Superior temporal gyrus (tissue), 1 donor: ENCODE measurements around the gene ALDOB.
A peak's percentile ranks its signal among the peaks of the same experiment; 100 is the strongest.

Experiments
- DNase-seq: peaks from one replicate; pipeline ENCODE4 v3.0.0-alpha.2; 2016; ENCODE audit errors: extremely low spot score

The ALDOB gene

DNA sequence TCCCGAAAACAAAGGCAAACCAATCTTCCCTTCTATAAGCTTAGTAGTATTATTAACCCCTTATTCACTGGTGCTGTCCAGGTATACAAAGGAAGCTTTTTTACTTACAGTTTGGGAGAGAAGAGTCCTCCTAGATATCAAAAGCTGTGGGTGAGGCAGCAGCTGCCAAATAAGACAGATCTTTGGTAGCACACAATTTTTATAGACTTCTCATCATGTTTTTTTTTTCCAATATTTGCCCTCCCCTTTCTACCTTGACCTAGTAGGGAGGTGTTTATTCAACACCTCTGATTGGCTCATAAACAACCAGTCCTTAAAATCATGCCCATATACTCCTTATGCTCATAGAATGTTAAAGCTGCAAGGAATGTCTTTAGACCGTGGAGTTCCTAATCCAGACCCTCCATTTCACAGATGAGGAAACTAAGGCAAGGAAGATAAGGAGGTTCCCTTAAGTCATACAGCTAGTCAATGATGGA, at the start of gene ALDOB:
Gene ALDOB, minus strand, starts transcription at position 174 of the 479 bp plus-strand sequence. CDS start 4,887 bp downstream, outside the sequence.
- DNase-seq = no peak

DNA sequence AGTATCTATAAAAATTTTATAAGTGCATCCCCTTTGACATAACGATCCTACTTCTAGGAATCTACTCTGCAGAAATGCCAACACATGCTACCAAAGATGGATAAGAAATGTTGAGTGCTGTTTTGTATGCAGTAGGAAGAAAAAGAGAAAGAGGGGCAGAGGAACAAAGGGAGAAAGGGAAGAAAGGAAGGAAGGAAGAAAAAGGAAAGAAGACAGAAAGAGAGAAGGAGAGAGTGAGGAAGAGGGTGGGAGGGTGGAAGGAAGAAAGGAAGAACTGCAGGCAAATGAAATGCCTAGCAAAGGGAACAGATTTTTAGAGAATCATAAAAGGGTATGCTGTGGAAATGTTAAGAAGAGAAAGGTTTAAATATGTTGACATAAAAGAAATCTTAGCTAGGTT, 48.5 kb upstream of the ALDOB start:
- no peak for DNase-seq

DNA sequence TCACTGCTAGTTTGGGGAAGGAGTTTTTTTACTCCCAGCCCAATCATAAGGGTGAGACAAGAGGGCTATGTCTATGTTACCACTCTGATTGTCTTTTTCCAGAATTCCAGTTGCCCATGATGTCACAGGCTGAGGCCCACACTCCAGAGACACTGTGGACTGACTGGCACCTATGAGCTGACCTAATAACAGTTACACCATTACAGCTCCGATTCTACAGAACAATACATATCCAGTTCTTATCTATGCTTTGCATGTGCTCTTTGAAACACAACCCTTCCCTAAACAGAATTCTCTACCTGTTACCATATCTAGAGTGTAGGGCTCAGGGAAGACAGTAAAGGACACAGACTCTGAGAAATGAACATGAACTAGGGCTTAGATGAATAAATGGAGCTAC, 45.7 kb upstream of the ALDOB start:
- DNase-seq = no peak

DNA sequence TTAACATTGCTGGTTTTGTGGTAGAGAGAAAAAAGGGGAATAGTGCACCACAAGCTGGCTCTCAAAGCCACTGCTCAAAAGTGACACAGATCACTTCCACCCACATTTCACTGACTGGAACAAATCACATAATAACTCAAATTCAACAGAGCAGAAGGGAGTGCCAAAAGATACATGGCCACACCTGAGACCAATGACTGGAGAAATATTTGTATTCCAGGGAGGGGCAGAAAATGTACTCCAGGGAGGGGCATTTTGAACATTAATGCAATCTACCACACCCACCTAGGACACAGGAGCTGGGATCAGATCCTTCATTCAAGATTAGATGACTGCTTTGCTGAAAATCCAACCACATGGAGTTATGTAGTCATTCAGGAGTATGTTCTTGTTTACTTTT, 44.8 kb upstream of the ALDOB start:
- no peak for DNase-seq

DNA sequence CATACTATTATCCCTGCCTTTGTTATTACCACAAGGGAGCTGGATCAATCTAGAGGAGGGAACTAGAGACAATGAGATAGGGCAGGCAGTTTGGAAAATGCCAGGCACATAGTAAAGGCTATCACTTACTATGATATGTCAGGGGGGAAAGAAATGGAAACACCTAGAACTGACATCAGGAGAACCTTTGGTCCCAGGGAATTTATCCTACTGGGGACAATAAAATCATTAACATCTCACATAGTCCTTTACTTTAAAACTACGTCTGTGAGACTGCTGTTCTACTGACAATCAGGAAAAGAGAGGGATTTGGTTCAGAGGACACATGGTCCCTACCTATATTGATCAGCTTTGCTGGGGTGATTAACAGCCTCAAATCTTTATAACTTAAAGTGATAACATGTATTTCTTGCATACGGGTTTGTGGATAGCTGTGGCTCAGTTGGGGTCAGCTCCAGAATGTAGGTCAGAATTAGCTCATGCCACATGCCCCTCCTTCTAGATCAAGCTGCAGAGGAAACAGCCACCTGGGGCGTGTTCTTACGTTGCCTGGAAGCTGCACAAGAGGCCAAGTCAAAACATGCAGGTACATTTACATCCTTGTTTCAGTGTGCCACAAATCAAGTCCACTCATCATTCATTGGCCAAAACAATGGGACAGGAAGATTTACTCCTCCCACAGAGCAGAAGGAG, 43.9 kb upstream of the ALDOB start:
- no peak for DNase-seq

DNA sequence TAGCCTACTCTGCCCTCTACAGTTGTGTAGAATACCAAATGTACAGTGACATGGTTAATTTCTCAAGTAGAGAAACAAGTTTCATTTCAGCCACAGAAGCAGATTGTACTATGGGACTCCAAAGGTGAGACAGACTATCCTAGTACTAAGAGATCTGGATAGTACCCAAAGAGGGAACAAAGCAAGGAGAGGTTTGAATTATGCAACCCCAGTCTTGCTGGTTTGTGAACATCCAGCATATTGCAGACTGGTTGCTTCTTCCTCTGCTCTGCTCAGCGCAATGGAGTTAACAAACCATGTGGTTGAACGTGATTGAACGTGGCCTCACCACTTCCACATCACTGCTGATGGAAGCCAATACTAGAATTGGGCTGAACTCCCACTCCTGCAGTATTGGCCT, 43.3 kb upstream of the ALDOB start:
- no peak for DNase-seq

DNA sequence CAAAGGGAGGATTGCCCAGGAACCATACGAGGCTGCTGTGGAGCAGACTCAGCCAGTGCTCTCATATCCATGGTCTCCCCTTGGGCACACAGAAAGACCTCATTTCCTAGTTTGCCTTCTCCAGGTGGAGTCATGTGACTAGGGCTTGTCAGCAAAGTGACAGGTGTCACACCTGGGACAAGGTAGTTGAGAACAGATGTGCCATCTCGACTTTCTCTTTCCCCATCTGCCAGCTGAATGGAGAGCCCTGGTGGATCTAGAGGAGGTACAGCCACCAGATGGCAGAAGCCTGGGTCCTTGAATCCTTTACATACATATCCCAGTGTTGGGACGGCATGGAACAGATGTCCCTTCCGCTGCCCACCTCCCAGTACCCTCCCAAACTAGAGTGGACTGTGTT, 42.9 kb upstream of the ALDOB start:
- DNase-seq = no peak

DNA sequence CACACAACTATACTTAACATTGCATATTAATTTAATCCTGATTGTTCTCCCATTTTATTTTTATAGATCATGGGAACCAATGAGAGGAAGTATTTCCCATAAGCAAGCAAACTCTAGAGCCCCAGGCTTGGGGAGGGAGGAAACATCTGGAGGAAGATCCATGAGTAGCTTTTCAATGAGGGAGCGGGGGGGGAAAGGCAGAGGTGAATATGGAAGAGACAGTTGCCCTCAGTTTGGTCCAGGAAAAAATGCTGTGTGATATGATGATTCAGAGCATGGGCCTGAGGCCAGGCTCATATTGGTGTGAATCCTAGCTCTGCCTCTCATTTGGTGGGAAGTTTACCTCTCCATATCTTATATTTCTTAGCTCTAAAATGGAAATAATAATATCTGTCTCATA, 42.2 kb upstream of the ALDOB start:
- DNase-seq = no peak

DNA sequence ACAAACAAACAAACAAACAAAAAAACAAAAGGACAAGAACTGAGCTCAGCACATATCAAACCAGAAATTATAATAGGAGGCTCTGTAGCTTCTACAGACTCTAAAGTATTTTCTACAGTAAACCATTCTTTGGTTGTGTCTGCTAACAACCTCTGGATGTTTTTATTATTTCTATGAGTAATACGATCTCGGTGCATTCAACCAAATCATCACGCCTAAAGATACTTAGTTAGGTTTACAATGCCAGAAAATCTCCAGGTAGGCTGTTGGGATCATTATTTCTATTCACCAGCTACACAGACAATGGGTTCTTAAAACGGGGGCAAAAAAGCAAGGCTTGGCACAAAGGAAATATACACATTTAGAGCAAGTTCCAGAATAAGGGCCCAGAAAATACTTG, 41.6 kb upstream of the ALDOB start:
- DNase-seq = no peak

DNA sequence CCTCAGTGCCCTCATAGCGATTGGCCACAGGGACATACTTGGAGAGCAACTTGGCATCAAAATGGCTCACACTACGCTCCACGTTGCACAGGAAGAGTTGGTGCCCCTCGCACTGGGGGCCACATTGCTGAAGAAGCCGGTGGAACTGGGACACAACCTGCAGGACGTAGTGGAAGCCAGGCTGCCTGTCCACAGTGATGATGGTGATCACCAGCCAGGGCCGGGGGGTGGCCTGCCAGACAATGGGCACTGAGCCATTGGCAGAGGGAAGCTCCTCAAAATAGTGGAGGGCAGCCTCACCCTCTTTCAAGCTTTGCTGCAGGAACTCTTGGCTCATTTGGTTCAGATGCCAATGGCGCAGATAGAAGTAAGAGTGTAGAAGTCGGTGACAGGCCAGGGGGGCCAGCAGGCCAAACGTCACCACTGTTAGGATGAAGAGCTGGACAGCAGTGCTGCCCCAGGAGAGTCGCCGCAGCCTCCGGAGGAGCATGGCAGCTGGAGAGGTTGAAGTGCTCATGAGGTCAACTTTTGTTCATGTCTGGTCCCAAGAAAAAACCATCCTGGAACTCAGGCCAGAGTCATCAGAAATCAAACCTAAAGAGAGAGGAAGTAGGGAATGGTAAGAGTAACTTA, 41.1 kb upstream of the ALDOB start:
- no peak for DNase-seq

DNA sequence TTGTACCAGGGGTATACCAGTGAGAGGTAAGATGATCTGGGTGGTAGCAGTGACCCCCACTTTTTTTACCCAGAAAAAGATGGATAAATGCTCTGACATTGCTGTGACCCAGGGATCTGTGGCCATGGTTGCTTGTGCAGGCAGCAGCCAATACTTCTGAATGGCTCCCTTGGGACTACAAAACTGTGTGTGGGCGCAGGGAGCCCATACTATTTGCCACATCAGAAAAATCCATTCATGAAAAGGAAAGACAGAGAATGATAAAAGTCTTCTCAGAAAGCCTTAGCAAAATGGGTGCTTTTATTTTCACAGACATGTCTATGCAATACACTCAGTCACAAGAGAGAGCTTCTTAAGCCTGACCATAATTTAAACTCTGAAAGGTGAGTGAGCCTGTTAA, 37.3 kb upstream of the ALDOB start:
- DNase-seq = no peak

DNA sequence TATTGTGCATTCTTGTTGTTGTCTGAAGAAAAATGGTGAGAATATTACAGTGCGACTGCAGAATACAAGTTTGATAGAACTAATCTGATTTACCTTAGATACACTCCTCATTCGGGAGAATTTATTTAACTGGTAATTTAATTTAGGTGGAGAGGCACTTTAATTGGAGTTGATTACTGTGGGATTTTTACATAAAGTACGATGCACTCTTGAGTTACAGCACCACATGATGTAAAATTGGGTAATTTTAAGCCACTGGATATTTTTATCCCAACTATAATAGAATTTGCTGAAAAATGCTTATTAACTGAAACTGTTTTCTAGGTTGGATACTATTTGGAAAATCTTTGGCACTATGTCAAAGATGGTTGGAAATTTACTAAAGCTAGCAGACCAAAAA, 35.4 kb upstream of the ALDOB start:
- DNase-seq = no peak

DNA sequence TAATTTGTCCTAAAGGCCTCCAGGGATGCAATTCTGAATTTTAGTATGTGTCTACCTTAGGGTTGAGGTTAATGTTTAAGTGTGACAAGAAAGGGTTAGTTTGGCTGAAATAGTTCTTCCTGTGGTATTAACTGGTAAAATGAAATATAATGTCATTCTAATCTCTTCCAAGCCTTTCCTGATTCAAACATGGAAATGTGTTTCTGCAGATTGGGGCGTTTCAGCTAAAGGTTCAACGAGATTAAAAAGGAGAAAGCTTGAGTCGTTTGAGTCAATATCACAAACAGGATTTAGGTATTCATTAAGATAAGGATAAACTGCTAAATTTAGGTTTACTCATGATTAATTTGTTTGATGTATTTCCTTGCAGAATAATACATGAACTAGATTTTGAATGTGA, 34.4 kb upstream of the ALDOB start:
- DNase-seq = no peak

DNA sequence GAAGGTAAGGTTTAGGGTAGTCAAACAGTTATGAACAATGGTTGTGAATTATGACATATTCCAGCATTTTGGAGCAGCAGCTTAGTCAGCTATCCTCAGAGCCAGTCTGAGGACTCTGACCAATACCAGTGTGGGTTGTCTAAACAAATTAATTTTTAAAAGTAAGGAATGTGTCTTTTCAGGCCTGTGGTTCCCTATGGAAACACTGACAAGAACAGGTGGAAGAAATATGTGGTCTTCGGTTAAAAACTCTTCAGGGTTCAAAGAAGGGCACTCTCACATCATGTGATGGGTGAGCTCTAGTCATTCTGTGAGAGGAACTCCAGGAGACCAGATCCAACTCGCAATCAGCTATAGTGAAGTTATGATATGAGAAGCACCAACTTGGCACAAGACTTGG, 33.5 kb upstream of the ALDOB start:
- no peak for DNase-seq

DNA sequence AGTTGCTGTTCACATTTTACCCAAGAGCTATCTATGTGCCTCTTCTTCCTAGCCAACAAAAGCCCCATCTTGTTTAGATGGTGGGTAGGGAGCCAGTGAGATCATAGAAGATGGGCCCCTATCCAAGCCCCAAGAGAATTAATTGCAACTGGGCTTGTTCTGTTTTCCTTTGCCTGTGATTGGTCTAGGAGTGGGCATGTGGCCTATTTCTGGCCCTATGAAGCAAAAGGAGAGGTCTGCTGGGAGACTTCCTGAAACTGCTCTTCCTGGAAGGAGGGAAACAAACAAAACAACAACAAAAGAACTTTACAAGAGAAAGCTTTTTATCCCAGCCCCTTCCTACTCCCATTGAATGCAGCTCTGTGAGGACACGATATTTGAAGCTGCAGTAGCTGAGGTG, 32.5 kb upstream of the ALDOB start:
- peak; percentile 82 for DNase-seq

DNA sequence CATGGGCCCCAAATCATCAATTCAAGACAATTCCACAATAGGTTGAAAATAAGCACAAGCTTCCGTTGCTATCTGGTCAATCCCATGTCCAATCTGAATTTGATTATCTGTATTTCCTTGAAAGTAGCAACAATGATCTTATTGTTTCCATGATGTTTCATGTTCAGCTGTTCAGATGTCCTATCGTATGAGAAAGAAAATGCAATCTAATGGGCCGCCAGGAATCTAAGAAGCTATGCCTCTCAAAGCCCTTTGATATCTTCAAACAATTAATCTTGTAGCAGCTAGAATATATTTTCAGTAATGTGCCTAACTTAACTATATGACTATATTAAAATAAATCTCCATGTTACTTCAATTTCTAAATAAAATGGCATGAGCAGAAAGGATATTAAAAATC, 32.1 kb upstream of the ALDOB start:
- peak; percentile 59 for DNase-seq

DNA sequence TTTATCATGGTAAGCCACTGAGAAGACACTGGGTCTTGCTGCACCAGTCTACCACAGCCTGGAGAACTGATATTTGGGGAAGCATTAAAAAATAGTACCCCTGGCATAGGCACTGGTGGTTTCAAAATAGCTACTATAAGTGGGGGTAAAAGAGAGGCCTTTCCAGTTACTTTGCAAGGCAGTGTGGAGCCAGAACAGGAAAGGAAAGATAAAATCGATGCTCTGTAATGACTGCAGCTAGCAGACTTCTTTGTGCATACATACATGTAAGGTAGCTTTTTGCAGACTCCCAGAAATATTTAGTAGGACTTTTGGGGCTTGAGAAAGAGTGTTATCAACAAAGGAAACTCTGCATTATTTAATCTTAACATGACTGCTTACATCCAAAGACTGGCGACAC, 31.3 kb upstream of the ALDOB start:
- DNase-seq = no peak

DNA sequence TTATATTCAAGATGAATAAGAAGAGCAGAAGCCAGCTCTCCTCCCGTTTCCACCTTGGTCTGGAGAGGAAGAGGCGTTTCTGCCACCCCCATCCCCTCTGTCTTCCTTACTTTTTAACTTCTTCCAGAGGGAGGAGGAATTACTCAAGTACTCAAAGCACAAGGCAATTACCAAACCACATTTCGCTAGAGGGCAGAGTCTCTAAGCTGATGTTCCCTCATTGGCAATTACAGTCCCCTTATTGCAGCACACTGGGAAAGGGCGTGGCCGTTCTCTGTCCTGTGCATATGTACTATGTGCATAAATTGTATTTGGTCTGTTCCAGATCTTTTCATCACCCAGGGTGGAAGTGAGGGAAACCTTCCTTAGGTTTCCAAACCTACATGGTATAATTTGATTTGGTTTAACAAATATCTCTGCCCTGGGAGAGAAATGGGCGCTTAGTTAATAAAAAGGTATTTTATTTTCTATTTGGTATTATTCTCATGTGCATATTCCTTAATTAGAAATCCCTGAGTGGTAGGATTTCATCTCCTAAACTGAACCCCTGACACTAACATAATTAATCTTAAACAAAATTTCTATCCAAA, 29.8 kb upstream of the ALDOB start:
- peak; percentile 85 for DNase-seq

DNA sequence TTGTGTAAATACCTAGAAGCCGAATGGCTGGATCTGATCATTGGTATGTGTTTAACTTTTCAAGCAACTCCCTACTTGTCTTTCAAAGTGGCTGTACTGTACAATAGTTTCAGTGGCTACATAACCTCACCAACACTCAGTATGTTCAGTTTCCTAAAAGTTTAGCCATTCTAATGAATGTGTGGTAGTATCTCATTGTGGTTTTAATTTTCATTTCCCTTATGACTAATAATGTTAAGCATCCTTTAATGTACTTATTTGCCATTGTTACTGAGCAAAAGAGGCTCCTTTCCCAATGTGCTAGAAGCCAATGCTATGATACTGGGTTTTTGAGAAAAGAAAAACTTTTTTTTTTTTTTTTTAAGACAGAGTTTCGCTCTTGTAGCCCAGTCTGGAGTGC, 27.8 kb upstream of the ALDOB start:
- DNase-seq = no peak

DNA sequence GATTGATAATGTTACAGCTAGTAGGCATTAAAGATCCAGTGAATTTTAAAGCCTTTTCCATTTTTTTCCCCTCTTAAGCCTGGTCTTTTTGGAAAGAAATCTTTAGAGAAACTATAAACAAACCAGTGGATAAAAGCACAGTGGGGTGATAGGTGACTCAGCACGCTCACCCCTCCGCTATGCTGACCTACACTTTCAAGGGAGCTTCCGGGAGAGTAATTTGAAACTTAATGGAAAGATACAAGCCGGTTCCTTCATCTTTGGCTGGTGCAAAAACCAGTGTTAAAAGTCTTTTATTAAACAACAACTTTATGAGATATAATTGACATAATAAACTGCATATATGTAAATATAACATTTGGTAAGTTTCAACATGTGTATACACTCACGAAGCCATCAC, 27.0 kb upstream of the ALDOB start:
- no peak for DNase-seq

DNA sequence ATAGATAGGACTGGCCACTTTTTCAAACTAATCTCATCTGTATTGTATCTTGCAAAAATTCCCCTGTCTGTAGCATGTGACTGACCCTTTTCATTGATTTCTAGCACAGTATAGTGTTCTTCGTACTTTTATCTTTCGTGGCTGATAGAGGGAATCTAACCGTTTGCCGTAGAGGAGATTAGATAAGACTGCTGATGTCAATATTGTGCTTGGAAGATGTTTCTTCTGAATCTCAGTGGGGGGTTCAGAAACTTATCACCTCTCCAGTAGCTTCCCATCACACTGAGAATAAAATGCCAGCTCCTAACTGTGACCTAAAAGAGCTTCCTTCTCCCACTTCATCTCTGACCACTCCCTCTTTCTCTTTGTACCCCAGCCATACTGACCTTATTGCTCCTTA, 25.4 kb upstream of the ALDOB start:
- no peak for DNase-seq

DNA sequence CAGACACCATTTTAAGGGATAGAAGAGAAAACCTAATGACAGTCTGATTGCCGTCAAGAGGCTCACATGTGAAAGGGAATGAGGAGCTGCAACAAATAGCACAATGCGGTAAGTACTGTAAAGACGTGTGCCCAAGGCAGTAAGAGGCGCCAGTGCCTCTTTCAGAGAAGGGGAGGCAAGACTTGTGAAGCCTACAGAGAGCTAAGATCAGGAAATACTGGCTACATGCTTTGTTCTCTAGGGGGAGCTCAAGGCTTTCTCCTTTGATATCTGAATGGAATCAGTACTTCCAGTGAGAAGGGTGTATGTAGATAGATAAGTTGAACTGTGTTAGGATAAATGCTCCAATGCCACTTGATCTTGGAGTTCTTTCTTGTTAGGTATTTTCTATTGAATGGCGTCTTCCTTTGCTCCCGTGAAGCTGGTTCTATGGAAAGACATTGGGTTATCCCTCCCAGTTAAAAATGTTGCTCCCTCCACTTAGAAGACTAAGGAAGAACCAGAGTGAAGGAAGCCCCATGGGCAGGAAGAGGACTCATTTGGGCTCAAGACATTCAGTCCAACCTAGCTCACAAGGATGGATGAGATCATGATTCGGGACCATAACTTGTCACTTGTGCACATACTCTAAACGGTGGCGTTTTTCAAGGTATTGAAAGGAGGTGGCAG, 23.5 kb upstream of the ALDOB start:
- peak; percentile 95 for DNase-seq

DNA sequence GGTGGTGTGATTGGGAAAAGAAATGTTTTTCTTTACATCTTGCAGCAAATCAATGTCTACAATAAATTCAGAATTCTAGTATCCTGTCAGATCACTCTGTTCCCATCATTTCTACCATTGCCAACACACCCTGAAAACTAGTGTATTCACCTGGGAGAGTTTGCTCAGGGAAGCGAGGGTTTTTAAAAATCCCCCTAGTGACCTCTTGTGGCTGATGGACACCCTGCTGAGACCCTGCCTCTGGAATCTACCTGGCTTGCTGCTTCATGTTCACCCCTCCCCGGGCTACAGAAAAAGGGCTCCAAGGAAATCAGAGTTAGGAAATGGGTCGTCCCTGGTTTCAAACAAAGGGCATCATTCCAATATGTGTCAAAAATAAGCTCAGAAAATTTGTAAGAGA, 21.4 kb upstream of the ALDOB start:
- DNase-seq = no peak
